HCT116 (cell line): ENCODE results near the gene EIF3K. TPM values are rescaled to one million over a fixed set of nuclear protein-coding genes. Genes with fewer than 3 reads are reported as not detected.

Experiments
- ATAC-seq: fragments of 200-7000 bp; cut with Tn5 transposase; 2 replicates; pipeline ENCODE4 v1.9.1; 2020; ENCODE audit warnings: mild to moderate bottlenecking, moderate library complexity
- BruUV-seq: library from RNA; stranded (reverse); fragments of 400-500 nt; replicated peaks from 2 replicates; lab custom pipeline; 2021; lab: Mats Ljungman, UMichigan
- CTCF ChIA-PET: fragments of 300-600 bp; sonication (Branson Sonifier 250); formaldehyde crosslinking; loops from one replicate; lab custom pipeline; 2021; ENCODE audit warnings: antibody characterized with exemption; lab: Charles Lee
- POLR2A ChIA-PET: fragments of 300-600, 350-600 bp; sonication (Branson Sonifier 250); formaldehyde crosslinking; loops from one replicate; lab custom pipeline; 2021; ENCODE audit warnings: antibody characterized with exemption; lab: Charles Lee
- RAD21 ChIA-PET, 2 experiments: fragments of 300-600 bp; sonication (Branson Sonifier 250); formaldehyde crosslinking; loops; one replicate each; lab custom pipeline; 2023; ENCODE audit warnings: low total read pairs in 2 of 2; ENCODE audit not compliant: uncharacterized antibody in 2 of 2, unreplicated experiment in 2 of 2, low non-redundant PET in 1 of 2; lab: Charles Lee
- DNase-seq: peaks from one replicate; pipeline ENCODE4 v3.0.0-alpha.2; 2010; ENCODE audit warnings: low read depth, low spot score
- H2AFZ ChIP-seq: fragments of 200-600 bp; shearing (Covaris generic), sonication (generic); 2 replicates; pipeline ENCODE4 v1.6.1; 2017; ENCODE audit warnings: low read depth, mixed run types, mixed read lengths, antibody characterized with exemption, low read length; ENCODE audit not compliant: poor library complexity, severe bottlenecking
- H3K27ac ChIP-seq: 2 replicates; pipeline ENCODE4 v1.5.1; 2012; ENCODE audit warnings: low read depth, low read length
- H3K27me3 ChIP-seq: fragments of 200-600 bp; sonication (generic); 2 replicates; pipeline ENCODE4 v1.6.1; 2016; ENCODE audit warnings: mixed run types, low read length, mixed read lengths; ENCODE audit not compliant: insufficient read depth
- H3K36me3 ChIP-seq, 2 experiments: fragments of 200-500 bp in 1 of 2; fragments of 200-600 bp in 1 of 2; sonication (Bioruptor generic) in 1 of 2; sonication (generic) in 1 of 2; 2 replicates each; pipeline versions ENCODE4 v1.5.1 to v1.6.1; 2014 to 2016; ENCODE audit warnings: low read length in 2 of 2, inconsistent platforms in 1 of 2, mixed read lengths in 1 of 2, mixed run types in 1 of 2; ENCODE audit not compliant: insufficient read depth in 2 of 2, control insufficient read depth in 1 of 2
- H3K4me1 ChIP-seq, 2 experiments: fragments of 200-600 bp in 1 of 2; sonication (generic) in 1 of 2; 2 replicates each; pipeline versions ENCODE4 v1.5.1 to v1.6.1; 2012 to 2017; ENCODE audit warnings: low read length in 2 of 2, inconsistent platforms in 1 of 2, mild to moderate bottlenecking in 1 of 2, mixed read lengths in 1 of 2, mixed run types in 1 of 2, moderate library complexity in 1 of 2; ENCODE audit not compliant: insufficient read depth in 2 of 2, control insufficient read depth in 1 of 2
- H3K4me2 ChIP-seq: fragments of 200-600 bp; sonication (generic); 2 replicates; pipeline ENCODE4 v1.6.1; 2017; ENCODE audit warnings: mixed run types, low read length, mixed read lengths
- H3K4me3 ChIP-seq, 2 experiments: fragments of 200-600 bp in 1 of 2; sonication (generic) in 1 of 2; replicated peaks in 1 of 2; 2 replicates each; pipeline ENCODE4 v1.5.1; 2011 to 2016; ENCODE audit warnings: low read length in 2 of 2, control low read depth in 1 of 2, low read depth in 1 of 2, mild to moderate bottlenecking in 1 of 2, mixed read lengths in 1 of 2, mixed run types in 1 of 2
- H3K79me2 ChIP-seq: fragments of 200-600 bp; sonication (generic); 2 replicates; pipeline ENCODE4 v1.6.1; 2017; ENCODE audit warnings: mild to moderate bottlenecking, mixed run types, low read length, moderate library complexity, mixed read lengths; ENCODE audit not compliant: insufficient read depth
- H3K9ac ChIP-seq: fragments of 200-600 bp; sonication (generic); 2 replicates; pipeline ENCODE4 v1.6.1; 2016; ENCODE audit warnings: low read length, mixed read lengths
- H3K9me2 ChIP-seq: fragments of 200-600 bp; sonication (generic), shearing (Covaris generic); 2 replicates; pipeline ENCODE4 v1.6.1; 2017; ENCODE audit warnings: mixed run types, mild to moderate bottlenecking, moderate library complexity; ENCODE audit not compliant: insufficient read depth
- H3K9me3 ChIP-seq, 2 experiments: fragments of 200-500 bp in 1 of 2; fragments of 200-600 bp in 1 of 2; sonication (Bioruptor generic) in 1 of 2; sonication (generic) in 1 of 2; 2 replicates each; pipeline ENCODE4 v1.6.1; 2014 to 2017; ENCODE audit warnings: low read length in 2 of 2, mixed read lengths in 2 of 2, inconsistent platforms in 1 of 2, low read depth in 1 of 2, mild to moderate bottlenecking in 1 of 2, mixed run types in 1 of 2, moderate library complexity in 1 of 2; ENCODE audit not compliant: control insufficient read depth in 1 of 2, insufficient read depth in 1 of 2
- H4K20me1 ChIP-seq: fragments of 200-600 bp; sonication (generic), shearing (Covaris generic); 2 replicates; pipeline ENCODE4 v1.6.1; 2017; ENCODE audit warnings: mixed run types, mild to moderate bottlenecking, moderate library complexity; ENCODE audit not compliant: insufficient read depth
- ATF3 ChIP-seq: IDR thresholded peaks from 2 replicates; pipeline ENCODE4 v1.6.1; 2012
- CBX3 ChIP-seq: IDR thresholded peaks from 2 replicates; pipeline ENCODE4 v1.6.1; 2012; ENCODE audit warnings: low read depth
- CTCF ChIP-seq, 3 experiments: fragments of 200-600 bp in 1 of 3; sonication (generic) in 1 of 3; IDR thresholded peaks in 2 of 3; conservative IDR thresholded peaks in 1 of 3; 2 replicates each; pipeline ENCODE4 v1.5.1; 2012 to 2017; ENCODE audit warnings: low read depth in 2 of 3, low read length in 2 of 3, antibody characterized with exemption in 1 of 3, borderline replicate concordance in 1 of 3, control low read depth in 1 of 3, mild to moderate bottlenecking in 1 of 3, mixed read lengths in 1 of 3, mixed run types in 1 of 3, moderate library complexity in 1 of 3; ENCODE audit not compliant: insufficient read depth in 1 of 3
- MAX ChIP-seq: IDR thresholded peaks from 2 replicates; pipeline ENCODE4 v1.6.1; 2012
- POLR2A ChIP-seq: IDR thresholded peaks from 2 replicates; pipeline ENCODE4 v1.7.0; 2011; ENCODE audit warnings: borderline replicate concordance; ENCODE audit not compliant: insufficient read depth, insufficient read length; ENCODE audit errors: extremely low read depth
- POLR2AphosphoS5 ChIP-seq: IDR thresholded peaks from 2 replicates; pipeline ENCODE4 v1.6.1; 2011; ENCODE audit warnings: mild to moderate bottlenecking, low read depth, low read length, moderate library complexity
- REST ChIP-seq: IDR thresholded peaks from 2 replicates; pipeline ENCODE4 v1.6.1; 2012; ENCODE audit warnings: low read depth
- TCF7L2 ChIP-seq: IDR thresholded peaks from 2 replicates; pipeline ENCODE4 v1.7.0; 2011; ENCODE audit warnings: borderline replicate concordance, inconsistent platforms; ENCODE audit not compliant: insufficient read depth, insufficient read length; ENCODE audit errors: extremely low read depth
- YY1 ChIP-seq: IDR thresholded peaks from 2 replicates; pipeline ENCODE4 v1.6.1; 2011; ENCODE audit warnings: low read length, low read depth, moderate library complexity, mild to moderate bottlenecking; ENCODE audit not compliant: insufficient replicate concordance; ENCODE audit errors: extremely low read depth
- ZFX ChIP-seq: fragments of 450-650 bp; IDR thresholded peaks from 2 replicates; pipeline ENCODE4 v1.6.1; 2017
- ZNF274 ChIP-seq: fragments of 200-500 bp; sonication (Bioruptor generic); IDR thresholded peaks from 2 replicates; pipeline ENCODE4 v1.6.1; 2014; ENCODE audit warnings: mild to moderate bottlenecking, low read depth, low read length, inconsistent platforms
- intact Hi-C: fragments of 100-400 bp; cut with micrococcal nuclease; formaldehyde crosslinking; loops from 2 replicates; pipeline ENCODE4 v1.10.0; 2022
- total RNA-seq: library from RNA; stranded (reverse); gene quantifications from one replicate; pipeline ENCODE4 v1.2.1, GENCODE V29; 2021; ENCODE audit not compliant: unreplicated experiment

The EIF3K gene
- total RNA-seq, 1 experiment from 2014 or later: 313 TPM

GRCh38 chr19:38684862-38685665 lies 66.1 kb downstream of the EIF3K start (continued):
- TF ChIP-seq CTCF (IDR thresholded peaks at IDR 0.05 in 2 of 3, conservative IDR thresholded peaks at IDR 0.05 in 1 of 3; ENCODE audit: borderline replicate concordance in 1 of 3, insufficient read depth in 1 of 3, low read depth in 2 of 3, low read length in 2 of 3) (no peak), TCF7L2 (no peak), CBX3 (no peak), POLR2A (no peak)
- TF ChIP-seq, all 23 proteins: peak for 0

- no TSS peak for BruUV-seq
- CTCF ChIA-PET: interaction anchor here (1.5 kb wide), 1 partner anchor 51 kb away, joined by 3 read pairs; no protein-coding TSS in a partner anchor
- no peak for TF ChIP-seq ATF3
- no peak; the same call in 1 of the 2 replicates for TF ChIP-seq POLR2AphosphoS5
- no peak for TF ChIP-seq ZNF274
- TF ChIP-seq YY1: no peak
- TF ChIP-seq MAX: no peak
- peak in 2 of 3 experiments; percentile 44 to 55; a peak in 4 of 6 replicates for TF ChIP-seq CTCF (IDR thresholded peaks at IDR 0.05 in 2 of 3, conservative IDR thresholded peaks at IDR 0.05 in 1 of 3; ENCODE audit: borderline replicate concordance in 1 of 3, insufficient read depth in 1 of 3, low read depth in 2 of 3, low read length in 2 of 3)
- TF ChIP-seq REST: no peak
- TF ChIP-seq ZFX: peak; percentile 57
Observed at GRCh38 chr19:38685666-38686529, 66.9 kb downstream of the EIF3K start.

More at GRCh38 chr19:38685666-38686529, 66.9 kb downstream of the EIF3K start:
- Histone ChIP-seq H3K9me2 (no peaks in the 10 kb centered on the region), H3K27me3 (no peaks in the 10 kb centered on the region), H4K20me1 (no peaks in the 10 kb centered on the region), H3K4me3 (peak overlapping the region in 1 of 2 experiments; percentile 53; a peak in 1 of 4 replicates), H3K27ac (peak overlapping the region; percentile 98), H3K79me2 (peaks cover 89% of the 10 kb centered on the region), H3K9ac (peak overlapping the region; percentile 83), H3K9me3 (peaks cover 0 to 5% of the 10 kb centered on the region in 2 experiments; a peak in 1 of 4 replicates), H2AFZ (no peak overlapping the region), H3K36me3 (peaks cover 0 to 35% of the 10 kb centered on the region in 2 experiments; a peak in 2 of 4 replicates), H3K4me1 (peaks cover 92 to 99% of the 10 kb centered on the region in 2 experiments), H3K4me2 (peak overlapping the region; percentile 86)
- POLR2A ChIA-PET: interaction anchor here (1.0 kb wide), 1 partner anchor 38 kb away, joined by 3 read pairs; the partner anchor contains the start of gene ACTN4
- DNase-seq: peak; percentile 28
- ATAC-seq: no peak
- RAD21 ChIA-PET: interaction anchor here in 1 of 2 experiments (0.8 kb wide), 1 partner anchor 39 kb away, joined by 8 read pairs; the partner anchor contains the start of gene ACTN4
- intact Hi-C loops: no loop called here
